Right renal pelvis (tissue), 4 donors: ENCODE data around the gene USP20. TPM values are rescaled to one million over a fixed set of nuclear protein-coding genes. Genes with fewer than 3 reads are reported as not detected.
"Not testable (repeated sequence)": the region's sequence is repeated elsewhere in the genome, so short reads cannot be mapped to it uniquely, and the experiment has no call there.

Experiments
- DNase-seq, 4 donors: peaks; one replicate each; pipeline ENCODE4 v3.0.0-alpha.2; 2013; ENCODE audit warnings: low read depth in 4 of 4, low spot score in 3 of 4, missing footprints in 1 of 4
- polyA plus RNA-seq, 4 donors: library from polyadenylated mRNA; unstranded; fragments of 120-200 nt; gene quantifications; one replicate each; pipeline ENCODE4 v1.2.1, GENCODE V29; 2013; ENCODE audit not compliant: insufficient read length in 4 of 4

USP20 gene
- 10 to 100 TPM; 18.1 to 26.4 (median 22.0) TPM for polyA plus RNA-seq

DNA sequence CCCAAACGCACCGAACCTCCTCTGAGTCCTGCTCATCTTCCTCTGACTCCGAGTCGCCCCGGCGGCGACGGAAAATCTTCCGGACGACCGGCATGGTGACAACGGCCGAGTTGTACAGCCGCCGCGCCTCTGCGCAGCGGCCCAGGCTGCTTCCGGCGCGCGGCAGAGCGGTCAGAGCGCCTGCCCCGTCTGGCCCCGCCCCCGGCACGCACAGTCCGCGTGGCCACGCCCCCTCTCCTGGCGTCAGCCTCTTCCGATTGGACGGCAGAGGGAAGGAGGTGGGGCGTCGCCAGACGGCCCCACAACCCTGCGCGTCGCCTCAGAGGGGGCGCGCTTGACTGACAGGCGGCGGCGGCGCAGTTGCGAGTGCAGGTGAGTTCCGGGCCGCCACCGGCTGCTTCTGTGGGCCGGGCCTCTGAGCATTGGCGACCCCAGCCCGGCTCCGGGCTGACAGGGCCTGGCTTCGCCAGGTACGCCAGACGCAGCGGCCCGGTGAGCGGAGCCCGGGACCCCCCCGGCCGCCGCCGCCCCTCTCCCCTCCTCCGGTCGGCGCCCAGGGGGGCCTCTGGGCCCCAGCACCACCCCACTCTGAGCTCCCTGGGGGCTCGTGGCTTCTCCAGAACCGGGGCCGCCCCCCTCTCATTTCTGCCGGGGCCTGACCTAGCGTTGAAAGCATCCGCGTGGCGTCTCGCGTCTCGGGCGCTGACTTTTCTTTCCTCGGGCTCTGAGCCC lies at the start of gene USP20, which contains the start of gene C9orf78:
Gene USP20 (plus strand): TSS at position 331 of the 732 bp plus-strand sequence. CDS start 17,098 bp downstream, outside the sequence.
Gene C9orf78 (minus strand): TSS at position 148 of the 732 bp plus-strand sequence. CDS start 54 bp downstream, at position 94.
- peak; percentile 93 to 96 (median 94) for DNase-seq

DNA sequence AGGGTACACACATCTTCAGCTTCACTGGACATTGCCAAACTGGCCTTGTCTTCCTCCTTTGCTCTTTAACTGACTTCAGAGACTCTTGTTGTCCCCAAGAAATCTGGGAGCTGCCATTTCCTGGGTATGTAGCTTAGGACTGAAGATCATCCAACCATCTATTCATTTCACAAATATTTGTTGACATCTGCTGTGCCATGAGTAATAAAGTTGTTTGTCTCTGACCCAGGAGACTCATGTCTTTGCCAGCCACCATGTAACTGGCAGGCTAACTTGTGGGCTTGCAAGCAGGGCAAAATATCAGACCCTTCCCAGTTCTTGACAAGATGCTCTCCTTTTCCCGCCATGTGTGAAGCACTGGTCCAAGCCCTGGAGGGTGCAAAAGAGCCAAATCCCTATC lies 49.4 kb upstream of the USP20 start:
- DNase-seq = no peak

DNA sequence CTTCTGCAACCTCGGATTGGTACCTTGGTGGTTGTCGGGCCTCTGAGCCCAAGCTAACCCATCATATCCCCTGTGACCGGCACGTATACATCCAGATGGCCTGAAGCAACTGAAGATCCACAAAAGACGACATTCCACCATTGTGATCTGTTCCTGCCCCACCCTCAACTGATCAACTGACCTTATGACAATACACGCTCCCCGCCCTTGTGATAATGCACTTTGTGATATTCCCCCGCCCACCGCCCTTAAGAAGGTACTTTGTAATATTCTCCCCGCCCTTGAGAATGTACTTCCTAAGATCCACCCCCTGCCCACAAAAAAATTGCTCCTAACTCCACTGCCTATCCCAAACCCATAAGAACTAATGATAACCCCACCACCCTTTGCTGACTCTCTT lies 48.8 kb upstream of the USP20 start:
- no peak for DNase-seq

DNA sequence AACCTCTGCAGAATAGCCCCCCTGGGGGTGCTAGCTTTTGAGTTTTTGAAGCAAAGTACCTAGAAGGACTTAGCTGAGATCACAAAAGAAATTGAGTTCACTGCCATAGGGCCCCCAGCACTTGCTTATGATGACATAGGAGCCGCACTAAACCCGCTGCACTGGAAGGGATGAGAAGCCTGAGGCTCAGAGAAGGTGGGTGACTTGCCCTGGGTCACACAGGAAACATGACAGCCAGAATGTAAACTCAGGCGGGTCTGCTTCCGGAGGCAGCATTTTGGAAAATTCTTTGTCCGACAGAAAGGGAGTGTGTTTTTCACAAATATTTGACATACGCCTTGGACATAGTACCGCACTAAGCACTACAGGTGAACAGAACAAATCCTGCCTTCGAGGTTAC lies 40.7 kb upstream of the USP20 start:
- no peak for DNase-seq

DNA sequence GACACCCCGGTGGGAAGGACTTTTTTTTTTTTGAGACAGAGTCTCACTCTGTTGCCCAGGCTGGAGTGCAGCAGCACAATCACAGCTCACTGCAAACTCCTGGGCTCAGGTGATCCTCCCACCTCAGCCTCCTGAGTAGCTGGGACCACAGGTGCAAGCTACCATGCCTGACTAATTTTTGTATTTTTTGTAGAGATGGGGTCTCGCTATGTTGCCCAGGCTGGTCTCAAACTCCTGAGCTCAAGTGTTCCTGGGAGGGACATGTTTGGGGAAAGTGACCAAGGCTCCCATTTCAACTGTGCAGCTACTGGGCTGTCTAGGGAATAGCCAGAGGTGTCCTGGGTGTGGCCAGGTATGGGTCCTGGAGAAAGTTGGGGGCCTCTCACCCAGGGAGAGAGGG lies 39.2 kb upstream of the USP20 start:
- not testable (repeated sequence) for DNase-seq

DNA sequence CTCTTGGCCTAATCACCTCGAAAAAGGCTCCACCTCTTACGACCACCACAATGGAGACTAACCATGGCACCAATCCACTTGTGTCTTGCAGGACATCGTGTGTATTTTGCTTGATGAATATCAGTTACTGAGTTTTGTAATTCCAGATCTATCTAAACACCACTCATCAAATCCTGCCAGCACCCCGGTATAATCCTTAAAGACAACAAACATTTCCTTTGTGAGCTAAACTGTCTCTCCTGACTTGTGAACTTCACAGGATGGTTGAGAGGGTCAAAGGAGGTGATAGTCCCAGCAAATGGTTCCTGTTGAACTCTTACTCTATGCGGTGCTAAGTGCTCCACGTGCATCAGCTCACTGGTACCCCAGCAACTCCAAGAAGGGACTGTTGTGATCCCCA lies 36.3 kb upstream of the USP20 start:
- no peak for DNase-seq

DNA sequence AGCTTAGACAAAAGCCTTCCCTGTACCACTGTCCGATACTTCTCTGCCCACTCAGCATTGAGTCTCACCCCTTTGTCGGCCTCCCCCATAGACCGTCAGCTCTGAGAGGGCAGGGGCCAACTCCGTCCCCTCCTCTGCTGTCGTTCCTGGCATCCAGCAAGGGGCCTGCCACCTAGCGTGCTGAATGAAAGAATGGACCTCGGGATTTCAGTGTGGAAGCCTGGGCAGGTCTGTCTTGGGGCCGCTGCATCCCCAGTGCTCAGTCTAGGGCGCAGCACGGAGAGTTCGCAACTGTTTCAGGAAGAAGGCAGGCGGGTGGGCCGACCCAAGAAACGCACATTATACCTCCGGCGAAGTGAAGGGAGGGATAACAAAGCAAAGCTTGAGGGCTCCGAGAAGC lies 33.8 kb upstream of the USP20 start:
- DNase-seq = no peak

DNA sequence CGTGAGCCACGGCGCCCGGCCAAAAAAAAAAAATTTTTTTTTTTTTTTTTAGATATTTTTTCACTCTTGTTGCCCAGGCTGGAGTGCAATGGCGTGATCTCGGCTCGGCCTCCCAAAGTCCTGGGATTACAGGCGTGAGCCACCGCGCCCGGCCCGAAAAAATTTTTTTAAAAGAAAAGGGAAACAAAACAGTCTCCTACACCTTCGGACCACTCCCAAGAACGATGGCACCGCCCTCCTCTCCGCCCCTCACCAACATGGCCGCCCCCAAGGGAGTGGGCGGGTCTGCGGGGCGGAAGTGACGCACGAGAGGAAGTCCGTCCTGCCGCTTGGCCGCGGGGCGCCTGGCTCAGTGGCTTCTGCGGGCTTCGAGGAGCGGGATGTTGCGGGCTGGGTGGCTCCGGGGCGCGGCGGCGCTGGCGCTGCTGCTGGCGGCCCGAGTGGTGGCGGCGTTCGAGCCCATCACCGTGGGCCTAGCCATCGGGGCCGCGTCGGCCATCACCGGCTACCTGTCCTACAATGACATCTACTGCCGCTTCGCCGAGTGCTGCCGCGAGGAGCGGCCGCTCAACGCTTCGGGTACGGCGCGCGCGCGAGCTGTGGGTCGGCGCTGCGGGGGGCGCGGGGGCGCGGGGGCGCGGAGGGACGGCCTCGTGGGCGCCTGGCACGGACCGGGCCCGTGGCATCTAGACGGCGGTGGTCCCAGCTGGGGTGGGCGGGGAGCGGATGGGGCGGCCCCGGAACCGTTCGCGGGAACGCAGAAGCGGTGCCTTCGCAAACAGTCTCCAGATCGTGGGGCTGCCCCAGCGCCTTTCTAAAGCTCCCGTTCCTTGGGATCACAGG lies 32.2 kb upstream of the USP20 start, which contains the start of gene TOR1B:
Gene TOR1B (plus strand): TSS at position 352 of the 843 bp plus-strand sequence. CDS start 29 bp downstream, at position 381.
- peak; percentile 89 to 92 (median 90) for DNase-seq

DNA sequence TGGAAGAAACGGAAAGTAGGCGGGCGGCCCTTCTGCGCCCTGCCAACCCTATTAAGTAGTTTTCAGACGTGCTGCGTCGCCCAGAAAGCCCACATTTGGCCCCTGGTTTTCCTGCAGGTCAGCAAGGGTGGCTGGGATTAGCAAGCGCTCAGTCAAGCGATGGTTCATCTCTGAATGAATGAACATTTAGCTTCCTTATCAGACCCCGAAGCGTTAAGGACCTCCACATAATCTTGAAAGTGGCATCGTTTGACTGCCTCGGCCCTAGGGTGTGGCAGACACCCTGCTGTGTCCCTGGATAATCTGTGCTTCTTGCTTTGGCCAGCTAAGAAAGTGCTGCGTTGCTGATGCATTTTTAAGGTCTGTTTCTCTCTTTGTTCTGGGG lies 31.6 kb upstream of the USP20 start:
- peak in 1 of 4 donors; percentile 2 for DNase-seq

DNA sequence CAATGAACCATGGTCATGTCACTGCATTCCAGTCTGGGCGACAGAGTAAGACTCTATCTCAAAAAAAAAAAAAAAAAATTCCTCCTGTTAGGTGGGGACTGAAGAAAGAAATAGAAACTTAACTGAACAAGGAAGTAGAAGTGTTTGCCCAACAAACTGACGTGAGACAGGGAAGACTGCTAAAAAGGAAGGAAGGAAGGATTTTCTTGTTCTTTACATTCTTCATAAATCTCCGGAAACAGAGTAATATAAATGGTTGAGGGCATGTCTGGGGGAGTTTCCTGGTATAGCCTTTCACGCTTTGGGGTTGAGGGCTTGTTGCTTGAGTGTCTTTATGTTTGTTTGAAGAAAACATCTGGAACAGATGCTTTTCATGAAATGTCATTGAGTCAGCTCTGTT lies 29.2 kb upstream of the USP20 start:
- no peak for DNase-seq

DNA sequence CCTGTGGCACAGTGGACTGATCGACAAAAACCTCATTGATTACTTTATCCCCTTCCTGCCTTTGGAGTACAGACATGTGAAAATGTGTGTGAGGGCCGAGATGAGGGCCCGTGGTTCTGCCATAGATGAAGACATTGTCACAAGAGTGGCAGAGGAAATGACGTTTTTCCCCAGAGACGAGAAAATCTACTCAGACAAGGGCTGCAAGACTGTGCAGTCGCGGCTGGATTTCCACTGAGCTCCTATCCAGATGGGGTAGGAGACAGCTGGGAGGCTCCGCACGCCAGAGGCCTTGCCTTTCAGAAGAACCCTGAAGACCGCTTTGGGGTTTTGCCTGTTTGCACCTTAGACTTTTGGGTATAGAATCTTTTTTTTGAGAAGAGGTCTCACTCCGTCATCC lies 25.9 kb upstream of the USP20 start:
- DNase-seq = no peak

DNA sequence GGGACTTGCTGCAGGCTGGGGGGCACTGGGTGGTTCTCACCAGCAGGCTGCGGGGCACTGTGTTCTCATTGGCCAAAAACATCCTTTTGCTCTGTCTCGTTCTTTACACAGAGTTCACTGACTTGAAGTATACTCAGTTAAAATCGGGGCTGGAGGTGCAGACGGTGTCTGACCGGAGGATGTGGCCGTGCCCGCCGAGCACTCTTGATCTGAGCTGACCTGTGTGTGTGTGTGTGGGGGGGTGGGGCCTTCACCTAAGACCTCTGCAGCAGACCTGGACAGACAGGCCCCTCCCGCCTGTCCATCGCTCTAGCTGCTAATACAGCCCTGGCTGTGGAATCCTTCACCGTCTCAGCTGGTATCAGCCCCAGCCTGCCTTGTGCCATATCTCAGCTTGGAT lies 25.1 kb upstream of the USP20 start:
- DNase-seq = no peak

DNA sequence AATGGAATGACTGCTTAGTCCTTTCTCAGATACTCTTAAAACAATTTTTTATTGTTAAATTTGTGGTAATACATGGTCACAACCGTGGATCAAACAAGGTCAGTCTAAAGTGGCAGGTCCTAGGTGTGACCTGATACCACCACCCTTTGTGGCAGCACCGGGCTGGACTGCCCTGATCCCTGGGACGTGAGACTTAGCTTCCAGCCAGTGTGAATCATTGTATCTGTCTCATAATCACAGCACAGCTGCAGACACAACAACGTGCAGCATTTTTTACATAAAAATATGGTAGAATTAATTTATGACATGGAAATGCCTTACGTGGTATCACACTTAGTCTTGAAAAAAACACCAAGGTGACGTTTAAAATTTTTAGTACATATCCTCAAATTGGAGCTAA lies 24.5 kb upstream of the USP20 start:
- DNase-seq = no peak

DNA sequence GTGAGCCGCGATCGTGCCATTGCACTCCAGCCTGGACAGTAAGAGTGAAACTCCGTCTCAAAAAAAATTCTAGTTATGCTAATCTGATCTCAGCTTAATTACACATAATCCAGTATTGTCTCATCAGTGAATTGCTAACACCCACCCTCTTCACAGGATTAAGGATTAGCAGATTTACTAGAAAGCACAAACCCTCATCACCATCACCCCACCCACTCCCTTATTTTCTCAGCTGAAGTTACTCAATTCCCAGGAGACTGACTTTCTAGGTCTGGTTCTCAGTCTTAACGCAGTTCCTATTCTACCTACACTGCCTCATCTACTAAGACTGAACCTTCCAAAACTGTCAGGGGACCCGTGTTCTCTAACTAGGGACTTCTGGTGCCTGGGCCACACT lies 23.3 kb upstream of the USP20 start:
- no peak for DNase-seq

DNA sequence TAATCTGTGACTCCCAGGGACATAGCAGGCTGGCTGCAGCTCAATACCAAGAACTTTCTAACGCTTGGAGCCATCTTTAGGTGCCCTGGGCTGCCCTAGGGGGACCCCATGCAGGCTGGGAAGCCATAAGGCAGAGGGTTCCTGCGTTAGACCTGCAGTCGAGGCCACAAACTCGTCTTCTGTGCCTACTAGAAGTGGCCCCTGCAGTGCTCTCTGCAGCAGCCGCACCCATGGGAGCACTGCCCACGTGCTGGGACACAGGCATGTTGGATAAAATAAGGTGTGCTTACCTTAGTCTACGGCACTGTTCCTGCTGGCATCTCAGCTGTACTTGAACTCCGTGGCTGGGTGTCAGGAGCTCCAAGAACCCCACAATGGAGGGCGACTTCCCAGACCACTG lies 22.9 kb upstream of the USP20 start:
- no peak for DNase-seq

DNA sequence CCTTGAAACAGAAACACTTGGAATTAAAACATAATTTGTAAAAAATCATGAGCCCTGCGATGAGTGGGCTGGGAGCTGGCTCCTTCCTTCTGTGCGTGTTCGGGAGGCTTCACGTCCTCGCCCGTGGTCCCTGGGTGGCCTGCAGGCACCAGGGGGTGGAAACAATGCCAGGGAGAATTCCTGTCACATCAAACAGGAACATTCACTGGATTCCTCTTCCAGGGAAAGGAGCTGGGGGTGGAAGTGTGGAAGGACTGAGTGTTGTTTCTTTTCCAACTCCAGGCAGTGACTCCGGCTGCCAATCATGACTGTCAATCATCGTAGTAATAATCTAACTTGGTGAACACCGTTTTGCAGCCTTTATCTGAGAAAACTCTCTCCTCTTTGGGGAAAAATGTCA lies 21.6 kb upstream of the USP20 start:
- no peak for DNase-seq

DNA sequence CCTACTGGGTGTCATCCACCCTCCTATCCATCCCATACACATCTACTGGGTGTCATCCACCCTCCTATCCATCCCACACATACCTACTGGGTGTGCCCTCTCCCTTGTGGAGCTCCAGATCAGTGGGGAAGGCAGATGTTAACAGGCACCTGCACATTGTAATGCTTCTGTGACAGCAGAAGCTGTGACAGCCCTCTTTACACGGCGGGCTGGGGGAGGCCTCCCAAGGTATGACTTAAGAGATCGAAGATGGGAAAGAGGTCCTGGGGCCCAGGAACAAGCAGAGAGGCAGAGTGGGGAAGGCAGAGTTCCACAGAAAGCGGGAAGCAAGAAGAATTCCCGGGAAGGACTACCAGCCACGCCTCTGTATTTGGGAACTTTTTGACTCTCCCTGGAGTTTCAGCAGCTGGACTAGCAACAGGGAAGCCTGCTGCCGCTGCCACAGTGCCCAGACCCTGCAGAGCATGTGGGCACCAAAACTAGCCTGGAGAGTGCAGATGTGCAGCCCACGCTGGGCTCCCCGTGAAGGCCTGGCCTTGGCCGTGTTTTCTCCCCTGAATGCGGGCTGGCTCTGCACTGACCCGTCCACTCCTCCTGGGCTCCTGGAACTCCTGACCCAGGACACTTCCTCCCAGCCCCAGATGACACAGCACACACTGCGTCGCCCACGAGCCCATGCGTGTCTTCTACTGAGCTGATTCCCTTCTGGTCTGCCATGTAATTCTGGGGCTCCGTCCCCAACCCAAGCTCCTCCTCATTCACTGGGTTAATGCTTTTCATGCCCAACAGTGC lies 20.6 kb upstream of the USP20 start:
- DNase-seq = no peak

DNA sequence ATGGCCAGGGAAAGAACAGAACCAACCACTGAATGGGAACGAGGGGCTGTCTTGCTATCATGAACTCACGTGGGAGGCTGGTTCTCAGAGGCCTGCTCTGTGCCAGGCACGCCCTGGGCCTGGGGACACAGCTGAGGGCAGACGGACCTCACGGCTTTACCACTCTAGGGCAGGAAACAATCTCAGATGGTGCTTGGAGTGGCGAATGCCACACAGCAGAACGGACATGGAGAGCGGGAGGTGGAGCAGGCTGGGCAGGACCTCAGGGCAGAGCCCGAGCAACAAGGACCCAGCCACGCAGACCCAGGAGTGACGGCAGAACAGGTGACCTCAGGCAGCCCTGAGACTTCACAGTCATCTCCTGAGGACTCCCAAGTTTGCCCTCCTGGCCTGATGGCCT lies 20.0 kb upstream of the USP20 start:
- DNase-seq = no peak

DNA sequence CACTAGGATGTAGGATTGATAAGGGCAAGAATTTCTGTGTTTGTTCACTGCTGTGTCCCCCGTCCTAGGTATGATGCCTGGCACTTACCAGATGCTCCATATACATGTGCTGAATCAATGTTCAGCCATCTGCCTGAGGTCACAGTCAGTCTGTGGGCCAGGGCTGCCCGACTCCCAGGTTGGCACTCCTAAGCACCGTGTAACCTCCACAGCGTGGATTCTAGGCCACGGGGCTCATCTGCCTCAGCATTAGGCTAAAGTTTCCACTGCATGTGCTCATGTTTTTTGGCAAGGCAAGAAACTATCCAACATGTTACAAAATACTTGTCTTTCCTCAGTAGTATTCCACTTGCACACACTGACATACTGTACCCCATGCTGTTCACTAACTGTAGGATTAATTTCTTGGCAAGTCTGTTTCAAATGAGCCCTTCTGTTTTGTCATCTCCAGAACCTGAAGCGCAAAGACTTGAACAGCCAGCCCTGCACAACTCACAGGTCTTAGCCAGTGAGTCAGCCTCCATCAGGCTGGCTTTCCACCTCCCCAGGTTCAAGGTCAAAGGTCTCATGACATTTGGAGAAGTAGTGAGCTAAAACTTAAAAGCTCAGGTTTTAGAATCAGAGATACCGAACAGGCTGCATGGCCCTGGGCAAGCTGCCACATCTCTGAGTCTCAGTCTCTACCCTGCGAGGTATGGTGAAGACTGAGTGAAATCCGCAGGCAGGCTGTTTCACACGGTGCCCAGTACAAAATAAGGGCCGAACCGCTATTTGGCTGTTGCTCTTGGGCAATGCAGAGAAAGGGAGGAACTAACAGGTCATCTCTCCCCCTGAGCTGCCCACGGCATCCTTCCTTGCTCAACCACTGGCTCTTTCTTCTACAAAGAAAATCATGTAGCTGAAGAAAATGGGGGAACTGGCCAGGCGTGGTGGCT lies 18.5 kb upstream of the USP20 start:
- DNase-seq = no peak
